Measurements from ENCODE around the gene NOX4. TPM values are rescaled to one million over a fixed set of nuclear protein-coding genes. Genes with fewer than 3 reads are reported as not detected.
"Not testable (repeated sequence)": the region's sequence is repeated elsewhere in the genome, so short reads cannot be mapped to it uniquely, and the experiment has no call there.

The NOX4 gene
- polyA plus RNA-seq, 10 donors = 1.7 to 7.2 (median 3.1) TPM

- DNase-seq = peak in 1 of 3 donors; percentile 27
Observed at GRCh38 chr11:89463266-89463780, 27.9 kb downstream of the NOX4 start.

DNA sequence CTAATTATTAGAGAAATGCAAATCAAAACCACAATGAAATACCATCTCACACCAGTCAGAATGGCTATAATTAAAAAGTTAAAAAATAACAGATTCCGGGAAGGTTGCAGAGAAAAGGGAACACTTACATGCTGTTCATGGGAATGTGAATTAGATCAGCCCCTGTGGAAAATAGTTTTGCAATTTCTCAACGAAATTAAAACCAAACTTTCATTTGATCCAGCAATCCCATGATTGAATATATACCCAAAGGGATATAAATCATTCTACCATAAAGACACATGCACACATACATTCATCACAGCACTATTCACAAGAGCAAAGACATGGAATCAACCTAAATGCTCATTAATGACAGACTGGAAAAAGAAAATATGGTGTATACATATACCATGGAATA lies 32.5 kb downstream of the NOX4 start:
- peak in 2 of 3 donors; percentile 12 to 17 for DNase-seq

- DNase-seq = no peak
Observed at GRCh38 chr11:89457190-89457589, 34.0 kb downstream of the NOX4 start.

DNA sequence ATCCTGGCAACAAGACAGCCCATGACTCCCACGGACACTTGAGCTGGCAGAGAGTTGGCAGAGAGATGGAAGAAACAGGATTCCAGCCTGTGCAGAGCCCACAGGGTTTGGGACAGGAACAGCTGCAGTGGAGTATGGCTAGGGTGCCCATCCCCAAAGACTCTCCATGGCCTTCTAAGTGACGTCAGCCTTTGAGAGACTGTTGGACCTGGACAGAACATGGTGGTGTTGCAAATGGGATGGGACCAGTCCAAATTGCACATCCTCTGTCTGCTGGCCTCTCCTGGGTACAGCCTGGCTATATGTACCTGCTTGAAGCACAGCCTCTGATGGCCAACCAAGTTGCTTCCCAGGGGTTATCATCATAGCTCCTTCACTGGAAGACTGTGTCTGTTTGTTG lies 34.5 kb downstream of the NOX4 start:
- DNase-seq = no peak

DNA sequence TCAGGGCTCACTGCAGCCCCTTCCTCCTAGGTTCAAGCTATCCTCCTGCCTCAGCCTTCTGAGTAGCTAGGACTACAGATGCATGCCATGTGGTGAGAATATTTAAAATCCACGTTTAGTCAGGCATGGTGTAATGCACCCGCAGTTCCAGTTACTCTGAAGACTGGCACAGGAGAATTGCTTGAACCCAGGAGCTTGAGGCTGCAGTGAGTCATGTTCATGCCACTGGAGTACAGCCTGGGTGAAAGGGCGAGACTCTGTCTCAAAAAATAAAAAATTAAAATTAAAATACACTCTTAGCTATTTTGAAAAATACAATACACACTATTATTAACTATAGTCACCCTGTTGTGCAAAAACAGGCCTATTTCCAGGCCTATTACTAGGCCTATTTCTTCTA lies 38.4 kb downstream of the NOX4 start:
- DNase-seq = no peak

DNA sequence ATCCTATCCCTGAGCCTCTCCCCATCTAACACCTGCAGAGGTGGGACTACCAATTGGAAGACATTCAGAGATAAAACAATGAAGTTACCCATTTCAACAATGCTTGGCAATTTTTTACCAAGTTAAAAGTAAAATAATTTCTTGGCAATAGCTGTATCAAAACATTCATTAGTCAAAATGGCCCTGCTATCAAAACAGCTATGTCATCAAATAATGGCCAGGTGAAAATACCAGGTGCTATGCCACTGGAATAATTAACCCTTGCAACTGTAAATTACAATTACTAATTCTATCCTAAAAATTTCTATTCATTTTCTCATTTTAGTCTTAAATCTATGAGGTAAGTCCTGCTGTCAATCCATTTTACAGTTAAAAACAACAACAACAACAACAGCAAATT lies 43.3 kb downstream of the NOX4 start:
- DNase-seq = no peak

- no peak for DNase-seq
Observed at GRCh38 chr11:89443361-89444322, 47.5 kb downstream of the NOX4 start.

- no peak for DNase-seq
Observed at GRCh38 chr11:89442801-89443200, 48.4 kb downstream of the NOX4 start.

DNA sequence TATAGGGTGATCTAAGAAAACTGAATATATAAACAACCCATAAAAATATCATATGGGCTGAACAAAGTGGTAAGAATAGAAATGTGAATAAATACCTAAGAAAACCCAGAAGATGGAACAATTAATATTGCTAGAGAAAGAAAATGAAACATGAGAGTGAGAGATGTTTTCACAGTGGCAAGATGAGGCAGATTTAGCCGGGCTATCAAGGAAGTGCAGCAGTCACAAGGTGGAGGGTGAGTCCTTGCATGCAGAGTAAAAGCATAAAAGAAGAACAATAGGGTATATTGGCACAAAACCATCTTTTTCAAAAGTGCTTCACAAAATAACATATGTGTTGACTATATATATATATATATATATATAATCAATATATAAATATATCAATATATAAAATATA lies 49.6 kb downstream of the NOX4 start:
- no peak for DNase-seq

GRCh38 chr11:89437317-89437716 lies 53.9 kb downstream of the NOX4 start:
- no peak for DNase-seq

GRCh38 chr11:89436071-89436470 lies 55.1 kb downstream of the NOX4 start:
- DNase-seq = no peak

GRCh38 chr11:89433278-89433677 lies 57.9 kb downstream of the NOX4 start:
- no peak for DNase-seq

GRCh38 chr11:89432182-89432581 lies 59.0 kb downstream of the NOX4 start:
- DNase-seq = not testable (repeated sequence)

DNA sequence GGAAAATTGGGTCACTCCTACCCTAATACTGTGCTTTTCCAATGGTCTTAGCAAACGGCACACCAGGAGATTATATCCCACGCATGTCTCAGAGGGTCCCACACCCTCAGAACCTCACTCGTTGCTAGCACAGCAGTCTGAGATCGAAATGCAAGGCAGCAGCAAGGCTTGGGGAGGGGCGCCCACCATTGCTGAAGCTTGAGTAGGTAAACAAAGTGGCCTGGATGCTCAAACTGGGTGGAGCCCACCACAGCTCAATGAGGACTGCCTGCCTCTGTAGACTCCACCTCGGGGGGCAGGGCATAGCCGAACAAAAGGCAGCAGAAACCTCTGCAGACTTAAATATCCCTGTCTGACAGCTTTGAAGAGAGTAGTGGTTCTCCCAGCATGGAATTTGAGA lies 64.7 kb downstream of the NOX4 start:
- DNase-seq = not testable (repeated sequence)

DNA sequence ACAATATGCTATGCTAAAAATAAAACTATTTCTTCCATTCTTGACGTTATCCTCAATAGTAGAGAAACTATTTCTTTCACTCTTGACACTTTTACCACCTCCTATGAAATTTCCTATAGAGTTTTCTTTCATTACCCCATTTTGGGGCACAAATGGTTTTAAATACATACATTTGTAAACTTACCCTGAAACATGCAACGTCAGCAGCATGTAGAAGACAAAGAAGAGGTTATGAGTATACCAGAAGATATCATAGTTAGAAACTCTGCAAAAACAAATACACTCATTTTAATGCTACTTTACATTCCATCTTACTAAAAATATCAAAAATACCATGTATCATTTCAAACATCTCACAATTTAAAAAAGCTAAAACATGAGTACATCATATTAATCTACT lies 69.5 kb downstream of the NOX4 start:
- no peak for DNase-seq

DNA sequence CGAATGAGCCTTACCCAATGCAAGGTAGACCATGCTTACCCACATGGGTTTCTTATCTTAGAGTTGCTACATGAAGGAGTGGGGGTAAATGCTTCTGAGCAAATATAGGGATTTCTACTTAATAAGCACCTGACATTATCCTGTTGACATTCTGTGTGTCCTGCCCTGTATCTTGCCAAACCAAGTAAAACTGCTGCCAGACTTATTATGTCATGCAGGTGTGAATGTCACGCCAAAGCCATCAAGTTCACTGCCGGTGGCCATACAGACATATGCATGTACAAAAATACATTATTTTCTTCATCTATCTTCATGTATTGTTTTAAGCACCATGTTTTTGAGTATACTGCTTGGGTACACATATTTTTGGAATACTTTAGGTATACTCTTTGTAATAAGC lies 70.2 kb downstream of the NOX4 start:
- peak in 1 of 3 donors; percentile 7 for DNase-seq

GRCh38 chr11:89416961-89417360 lies 74.2 kb downstream of the NOX4 start:
- DNase-seq = no peak

- not testable (repeated sequence) for DNase-seq
Observed at GRCh38 chr11:89411112-89411511, 80.1 kb downstream of the NOX4 start.

DNA sequence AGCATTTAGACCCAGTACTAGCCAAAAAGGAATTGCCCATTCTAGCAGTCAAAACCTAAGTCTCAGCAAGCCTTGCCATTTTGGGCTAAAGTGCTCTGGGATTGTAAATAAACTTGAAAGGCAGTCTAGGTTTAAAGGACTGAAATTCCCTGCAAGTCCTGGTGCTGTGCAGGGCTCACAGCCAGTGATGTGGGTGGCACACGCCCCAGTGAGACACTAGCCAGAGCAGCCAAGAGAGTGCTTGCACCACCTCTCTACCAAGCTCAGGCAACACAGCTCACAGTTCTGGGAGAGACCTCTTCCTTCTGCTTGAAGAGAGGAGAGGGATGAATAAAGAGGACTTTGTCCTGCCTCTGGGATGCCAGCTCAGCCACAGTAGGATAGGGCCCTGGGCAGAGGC lies 80.5 kb downstream of the NOX4 start:
- not testable (repeated sequence) for DNase-seq

GRCh38 chr11:89408441-89408840 lies 82.7 kb downstream of the NOX4 start:
- not testable (repeated sequence) for DNase-seq

GRCh38 chr11:89405629-89406028 lies 85.5 kb downstream of the NOX4 start:
- DNase-seq = no peak

DNA sequence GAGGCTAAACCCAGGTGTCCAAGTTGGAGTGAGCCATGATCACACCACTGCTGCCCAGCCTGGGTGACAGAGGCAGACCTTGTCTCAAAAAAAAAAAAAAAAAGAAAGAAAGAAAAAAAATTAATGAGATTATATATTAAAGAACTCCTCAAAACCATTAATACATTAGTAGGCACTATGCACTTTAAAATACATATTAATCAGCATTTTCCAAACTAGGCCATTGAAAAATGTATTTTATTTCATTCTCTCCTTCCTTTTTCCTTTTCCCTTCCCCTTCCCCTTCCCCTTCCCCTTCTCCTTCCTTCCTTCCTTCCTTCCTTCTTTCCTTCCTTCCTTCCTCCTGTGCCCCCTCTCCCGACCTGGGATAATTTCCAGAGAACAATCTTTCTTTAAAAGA lies 99.5 kb downstream of the NOX4 start:
- DNase-seq = not testable (repeated sequence)

DNA sequence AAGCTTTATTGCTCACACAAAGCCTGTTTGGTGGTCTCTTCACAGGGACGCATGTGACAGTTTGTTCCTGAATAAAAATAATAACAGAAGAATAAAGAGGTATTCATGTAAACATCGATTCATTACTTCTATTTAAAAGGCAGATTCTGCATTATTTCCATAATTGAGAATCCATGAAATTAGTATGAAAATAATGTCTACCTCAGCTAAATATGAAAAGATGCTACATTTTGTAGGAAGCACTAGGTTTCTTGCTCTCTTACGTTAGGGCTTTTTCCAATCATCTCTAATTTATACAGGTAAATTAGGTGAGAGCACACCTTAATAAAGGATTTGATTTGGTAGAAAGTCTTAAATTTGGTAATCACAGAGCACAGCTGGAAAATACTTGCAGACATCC lies 103.7 kb downstream of the NOX4 start:
- DNase-seq = not testable (repeated sequence)
